Smooth muscle cell (in vitro differentiated cells): ENCODE measurements around the gene OR10H1. TPM values are rescaled to one million over a fixed set of nuclear protein-coding genes. Genes with fewer than 3 reads are reported as not detected.

Experiments
- DNase-seq: peaks from one replicate; lab custom pipeline; 2025; ENCODE audit not compliant: unreplicated experiment; lab: John Stamatoyannopoulos, UW
- H2AFZ ChIP-seq: fragments of 200-600 bp; sonication (generic); 2 replicates; pipeline ENCODE4 v1.6.0; 2016; ENCODE audit warnings: antibody characterized with exemption, low read depth, mild to moderate bottlenecking
- H3F3A ChIP-seq: fragments of 200-600 bp; sonication (generic); 2 replicates; pipeline ENCODE4 v1.6.0; 2017; ENCODE audit warnings: antibody characterized with exemption, low read depth
- H3K27ac ChIP-seq: fragments of 200-600 bp; sonication (generic); 2 replicates; pipeline ENCODE4 v1.5.1; 2016; ENCODE audit warnings: low read depth, mild to moderate bottlenecking
- H3K27me3 ChIP-seq: fragments of 200-600 bp; sonication (generic); 2 replicates; pipeline ENCODE4 v1.6.1; 2016; ENCODE audit warnings: low read depth, mild to moderate bottlenecking
- H3K36me3 ChIP-seq: fragments of 200-600 bp; sonication (generic); 2 replicates; pipeline ENCODE4 v1.5.1; 2016; ENCODE audit warnings: low read depth
- H3K4me1 ChIP-seq: fragments of 200-600 bp; sonication (generic); 2 replicates; pipeline ENCODE4 v1.5.1; 2016; ENCODE audit warnings: low read depth
- H3K4me2 ChIP-seq: fragments of 200-600 bp; sonication (generic); 2 replicates; pipeline ENCODE4 v1.6.0; 2016; ENCODE audit warnings: mild to moderate bottlenecking
- H3K4me3 ChIP-seq: fragments of 200-600 bp; sonication (generic); 2 replicates; pipeline ENCODE4 v1.5.1; 2016; ENCODE audit warnings: mild to moderate bottlenecking
- H3K79me2 ChIP-seq: fragments of 200-600 bp; sonication (generic); 2 replicates; pipeline ENCODE4 v1.6.0; 2016; ENCODE audit warnings: low read depth, mild to moderate bottlenecking
- H3K9ac ChIP-seq: fragments of 200-600 bp; sonication (generic); 2 replicates; pipeline ENCODE4 v1.6.0; 2016; ENCODE audit warnings: low read depth
- H3K9me3 ChIP-seq: fragments of 200-600 bp; sonication (generic); replicated peaks from 2 replicates; pipeline ENCODE4 v1.5.1; 2016; ENCODE audit warnings: low read depth
- H4K20me1 ChIP-seq: fragments of 200-600 bp; sonication (generic); 2 replicates; pipeline ENCODE4 v1.6.0; 2016; ENCODE audit warnings: low read depth
- WGBS: methylation state at CpG from one replicate; pipeline ENCODE4 v1.1.7; 2016; ENCODE audit warnings: low lambda C conversion rate; 5-methylcytosine and 5-hydroxymethylcytosine counted together
- polyA plus RNA-seq: library from polyadenylated mRNA; unstranded; fragments of >200 nt; fragmentation: Nextera tagmentation; extraction: Ambion mirVana; gene quantifications from 2 replicates; pipeline ENCODE4 v1.2.1, GENCODE V29; 2016
- total RNA-seq: library from RNA; depleted of rRNA; stranded (reverse); fragments of >200 nt; gene quantifications from 2 replicates; pipeline ENCODE4 v1.2.3, GENCODE V29; 2014
- TF ChIP-seq, protein P1 (sequence below): fragments of 200-600 bp; sonication (generic); IDR thresholded peaks from 2 replicates; pipeline ENCODE4 v1.5.1; 2017; ENCODE audit warnings: borderline replicate concordance, mild to moderate bottlenecking, antibody characterized with exemption; ENCODE audit not compliant: insufficient read depth, poor library complexity, severe bottlenecking

Gene OR10H1
- total and polyA plus RNA-seq, 2 experiments from 2014 or later: not detected

DNA sequence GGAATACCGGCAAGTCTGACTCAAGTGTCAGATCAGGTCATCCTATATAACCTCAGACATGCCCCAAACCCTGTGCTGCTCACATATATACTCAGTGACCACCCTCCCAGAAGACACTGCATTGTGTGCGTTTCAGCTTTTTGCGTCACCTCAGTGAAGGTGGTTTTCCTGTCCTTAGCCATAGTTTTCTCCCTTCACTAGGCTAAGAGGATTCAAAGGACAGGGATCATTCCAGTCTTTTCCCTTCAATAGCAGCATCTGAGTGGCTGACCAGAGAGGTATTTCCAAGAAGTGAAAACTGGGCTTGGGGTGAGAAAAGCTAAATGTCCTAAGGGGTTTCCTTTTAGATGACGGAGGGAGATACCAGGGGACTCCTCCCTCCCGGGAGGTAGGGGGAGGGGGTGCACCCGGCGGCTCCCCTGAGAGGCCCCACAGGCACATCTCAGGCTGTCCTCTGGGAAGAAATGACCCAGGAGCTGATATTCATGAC, 12.7 kb upstream of the OR10H1 start:
- no peak overlapping the region for H2AFZ ChIP-seq
- TF ChIP-seq, protein P1, sequence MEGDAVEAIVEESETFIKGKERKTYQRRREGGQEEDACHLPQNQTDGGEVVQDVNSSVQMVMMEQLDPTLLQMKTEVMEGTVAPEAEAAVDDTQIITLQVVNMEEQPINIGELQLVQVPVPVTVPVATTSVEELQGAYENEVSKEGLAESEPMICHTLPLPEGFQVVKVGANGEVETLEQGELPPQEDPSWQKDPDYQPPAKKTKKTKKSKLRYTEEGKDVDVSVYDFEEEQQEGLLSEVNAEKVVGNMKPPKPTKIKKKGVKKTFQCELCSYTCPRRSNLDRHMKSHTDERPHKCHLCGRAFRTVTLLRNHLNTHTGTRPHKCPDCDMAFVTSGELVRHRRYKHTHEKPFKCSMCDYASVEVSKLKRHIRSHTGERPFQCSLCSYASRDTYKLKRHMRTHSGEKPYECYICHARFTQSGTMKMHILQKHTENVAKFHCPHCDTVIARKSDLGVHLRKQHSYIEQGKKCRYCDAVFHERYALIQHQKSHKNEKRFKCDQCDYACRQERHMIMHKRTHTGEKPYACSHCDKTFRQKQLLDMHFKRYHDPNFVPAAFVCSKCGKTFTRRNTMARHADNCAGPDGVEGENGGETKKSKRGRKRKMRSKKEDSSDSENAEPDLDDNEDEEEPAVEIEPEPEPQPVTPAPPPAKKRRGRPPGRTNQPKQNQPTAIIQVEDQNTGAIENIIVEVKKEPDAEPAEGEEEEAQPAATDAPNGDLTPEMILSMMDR: no peak
- 87% methylated on average over 7 of the region's 7 CpGs for WGBS
- H3K4me3 ChIP-seq: no peak overlapping the region
- H3K36me3 ChIP-seq: no peaks in the 10 kb centered on the region
- no peaks in the 10 kb centered on the region for H4K20me1 ChIP-seq
- no peak for DNase-seq
- no peaks in the 10 kb centered on the region for H3F3A ChIP-seq
- H3K27ac ChIP-seq: no peak overlapping the region
- H3K9me3 ChIP-seq: no peaks in the 10 kb centered on the region
- no peak overlapping the region for H3K9ac ChIP-seq
- H3K79me2 ChIP-seq: no peaks in the 10 kb centered on the region
- H3K4me1 ChIP-seq: no peaks in the 10 kb centered on the region
- no peak overlapping the region for H3K4me2 ChIP-seq
- no peaks in the 10 kb centered on the region for H3K27me3 ChIP-seq

DNA sequence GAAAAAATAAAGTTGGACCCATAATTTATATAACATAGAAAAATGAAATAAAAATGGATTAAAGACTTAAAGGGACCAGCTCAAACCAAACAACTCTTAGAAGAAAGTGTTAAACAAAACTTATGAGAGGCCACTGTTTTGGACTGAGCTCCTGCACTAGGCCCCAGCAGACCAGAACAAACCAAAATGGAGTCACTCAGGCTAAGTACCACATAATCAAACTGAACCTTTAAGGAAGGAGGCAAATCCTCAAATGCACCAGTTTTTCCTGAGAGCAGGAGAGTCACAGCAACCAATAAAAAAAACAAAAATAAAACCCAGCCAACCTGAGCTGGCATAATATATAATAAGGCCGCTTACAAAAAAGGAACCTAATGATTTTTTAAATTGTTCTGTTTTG, 10.3 kb upstream of the OR10H1 start:
- TF ChIP-seq, protein P1: no peak
- Histone ChIP-seq H3K9ac (no peak overlapping the region), H3F3A (no peaks in the 10 kb centered on the region), H3K27me3 (no peaks in the 10 kb centered on the region), H2AFZ (no peak overlapping the region), H3K4me3 (no peak overlapping the region), H4K20me1 (no peaks in the 10 kb centered on the region), H3K79me2 (no peaks in the 10 kb centered on the region), H3K36me3 (no peaks in the 10 kb centered on the region), H3K27ac (no peak overlapping the region), H3K4me2 (no peak overlapping the region), H3K4me1 (no peaks in the 10 kb centered on the region), H3K9me3 (peaks cover 3% of the 10 kb centered on the region)
- WGBS: 88% methylated on average over 1 of the region's 1 CpG
- no peak for DNase-seq

DNA sequence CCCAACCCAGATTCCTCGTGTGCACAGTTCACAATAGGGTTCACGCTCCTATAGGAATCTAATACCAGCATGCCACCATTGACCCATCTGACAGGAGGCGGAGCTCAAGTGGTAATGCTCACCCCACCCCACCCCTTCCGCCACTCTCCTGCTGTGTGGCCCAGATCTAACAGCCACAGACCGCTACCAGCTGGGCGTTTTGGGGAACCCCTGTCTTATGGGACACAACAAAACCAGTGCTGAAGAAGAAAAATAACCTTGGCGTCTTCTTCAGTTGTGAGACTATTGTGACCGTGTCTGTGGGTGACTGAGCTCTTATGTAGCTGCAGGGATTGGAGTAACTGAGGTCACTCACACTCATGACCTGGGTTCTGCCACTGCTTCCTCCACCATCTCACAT, 5.2 kb upstream of the OR10H1 start:
- Histone ChIP-seq H3K9ac (no peak overlapping the region), H3K4me2 (no peak overlapping the region), H3F3A (no peaks in the 10 kb centered on the region), H3K9me3 (peaks cover 3% of the 10 kb centered on the region), H3K36me3 (no peaks in the 10 kb centered on the region), H4K20me1 (no peaks in the 10 kb centered on the region), H3K27me3 (no peaks in the 10 kb centered on the region), H2AFZ (no peak overlapping the region), H3K27ac (no peak overlapping the region), H3K4me1 (no peaks in the 10 kb centered on the region), H3K4me3 (no peak overlapping the region), H3K79me2 (no peaks in the 10 kb centered on the region)
- TF ChIP-seq, protein P1: no peak
- WGBS: 72% methylated on average over 8 of the region's 8 CpGs
- DNase-seq: no peak

DNA sequence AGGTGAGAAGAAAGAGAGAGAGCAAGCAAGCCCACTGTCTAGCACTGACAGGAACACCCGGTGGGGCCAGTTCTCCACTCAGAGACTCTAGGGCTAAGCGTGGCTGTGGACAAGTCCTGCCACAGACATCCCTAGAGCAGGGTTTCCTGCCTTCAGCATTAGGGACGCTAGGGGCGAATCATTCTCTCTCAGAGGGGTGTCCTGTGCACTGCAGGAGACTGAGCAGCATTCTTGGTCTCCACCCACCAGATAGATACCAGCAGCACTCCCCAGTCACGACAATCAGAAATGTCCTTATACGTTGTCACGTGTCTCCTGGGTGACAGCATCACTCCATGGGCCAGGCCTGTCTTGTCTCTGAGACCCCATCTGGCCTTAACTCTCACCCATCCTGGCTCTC, 1.5 kb downstream of the OR10H1 start:
- Histone ChIP-seq H3K27me3 (no peaks in the 10 kb centered on the region), H3K9ac (no peak overlapping the region), H3K9me3 (no peaks in the 10 kb centered on the region), H3K4me3 (no peak overlapping the region), H4K20me1 (no peaks in the 10 kb centered on the region), H3K4me1 (no peaks in the 10 kb centered on the region), H3K4me2 (no peak overlapping the region), H3K27ac (no peak overlapping the region), H3F3A (no peaks in the 10 kb centered on the region), H3K36me3 (no peaks in the 10 kb centered on the region), H3K79me2 (no peaks in the 10 kb centered on the region), H2AFZ (no peak overlapping the region)
- WGBS: 61% methylated on average over 7 of the region's 7 CpGs
- TF ChIP-seq, protein P1: no peak
- DNase-seq: no peak
